Measurements from ENCODE around the gene WIPI1.
A peak's percentile ranks its signal among the peaks of the same experiment; 100 is the strongest.

The WIPI1 gene

GRCh38 chr17:68456339-68457167 lies 743 bp downstream of the WIPI1 start:
- H3K4me3 ChIP-seq (ENCODE audit: low read depth, low read length), result peak overlapping the region; percentile 90
- in situ Hi-C loops (cut with HindIII; ENCODE audit: low sequenced_read_pairs), result no loop called here
- TF ChIP-seq CTCF (IDR thresholded peaks at IDR 0.05; ENCODE audit: low read depth, low read length), result no peak
- peak; percentile 89 for DNase-seq (ENCODE audit: low read depth, low spot score)

GRCh38 chr17:68455901-68456338 lies 1.4 kb downstream of the WIPI1 start:
- TF ChIP-seq CTCF (IDR thresholded peaks at IDR 0.05; ENCODE audit: low read depth, low read length), result no peak
- DNase-seq (ENCODE audit: low read depth, low spot score), result no peak
- in situ Hi-C loops (cut with HindIII; ENCODE audit: low sequenced_read_pairs), result no loop called here
- peak overlapping the region; percentile 90 for H3K4me3 ChIP-seq (ENCODE audit: low read depth, low read length)

- no peak for DNase-seq (ENCODE audit: low read depth, low spot score)
- no peak overlapping the region for H3K4me3 ChIP-seq (ENCODE audit: low read depth, low read length)
- no peak for TF ChIP-seq CTCF (IDR thresholded peaks at IDR 0.05; ENCODE audit: low read depth, low read length)
- in situ Hi-C loops (cut with HindIII; ENCODE audit: low sequenced_read_pairs), result no loop called here
Measured at GRCh38 chr17:68453991-68454665, 3.2 kb downstream of the WIPI1 start.

- DNase-seq (ENCODE audit: low read depth, low spot score), result no peak
- no peak overlapping the region for H3K4me3 ChIP-seq (ENCODE audit: low read depth, low read length)
- no peak for TF ChIP-seq CTCF (IDR thresholded peaks at IDR 0.05; ENCODE audit: low read depth, low read length)
- in situ Hi-C loops (cut with HindIII; ENCODE audit: low sequenced_read_pairs), result no loop called here
Measured at GRCh38 chr17:68452724-68453290, 4.5 kb downstream of the WIPI1 start.

- in situ Hi-C loops (cut with HindIII; ENCODE audit: low sequenced_read_pairs), result no loop called here
- DNase-seq (ENCODE audit: low read depth, low spot score), result no peak
- no peak overlapping the region for H3K4me3 ChIP-seq (ENCODE audit: low read depth, low read length)
- no peak for TF ChIP-seq CTCF (IDR thresholded peaks at IDR 0.05; ENCODE audit: low read depth, low read length)
Measured at GRCh38 chr17:68451670-68452354, 5.5 kb downstream of the WIPI1 start.

GRCh38 chr17:68450801-68451200 lies 6.5 kb downstream of the WIPI1 start:
- TF ChIP-seq CTCF (IDR thresholded peaks at IDR 0.05; ENCODE audit: low read depth, low read length), result no peak
- in situ Hi-C loops (cut with HindIII; ENCODE audit: low sequenced_read_pairs), result no loop called here
- DNase-seq (ENCODE audit: low read depth, low spot score), result no peak
- H3K4me3 ChIP-seq (ENCODE audit: low read depth, low read length), result no peak overlapping the region

Measured in astrocyte of the spinal cord (primary cell).